ENCODE measurements around the gene MAGT1.
"Not testable (repeated sequence)": the region's sequence is repeated elsewhere in the genome, so short reads cannot be mapped to it uniquely, and the experiment has no call there.

The MAGT1 gene

DNA sequence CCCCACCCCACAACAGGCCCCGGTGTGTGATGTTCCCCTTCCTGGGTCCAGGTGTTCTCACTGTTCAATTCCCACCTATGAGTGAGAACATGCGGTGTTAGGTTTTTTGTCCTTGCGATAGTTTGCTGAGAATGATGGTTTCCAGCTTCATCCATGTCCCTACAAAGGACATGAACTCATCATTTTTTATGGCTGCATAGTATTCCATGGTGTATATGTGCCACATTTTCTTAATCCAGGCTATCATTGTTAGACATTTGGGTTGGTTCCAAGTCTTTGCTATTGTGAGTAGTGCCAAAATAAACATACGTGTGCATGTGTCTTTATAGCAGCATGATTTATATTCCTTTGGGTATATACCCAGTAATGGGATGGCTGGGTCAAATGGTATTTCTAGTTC, 13.8 kb downstream of the MAGT1 start:
- H3K36me3 ChIP-seq (ENCODE audit: control insufficient read depth in 2 of 2, insufficient read depth in 1 of 2, low read length in 2 of 2); H3K4me1 ChIP-seq (ENCODE audit: control insufficient read depth, insufficient read depth, low read length); H3K4me3 ChIP-seq (ENCODE audit: low read depth, low read length); H3K9me3 ChIP-seq (ENCODE audit: control insufficient read depth, insufficient read depth, low read depth, low read length); CTCF ChIA-PET; POLR2A ChIA-PET; H3K27ac ChIP-seq (ENCODE audit: extremely low read depth, low read depth, low read length): not testable (repeated sequence)
- TF ChIP-seq ZNF146 (tag by site-specific recombination; IDR thresholded peaks at IDR 0.05), result peak; percentile 97
- TF ChIP-seq, protein P1, sequence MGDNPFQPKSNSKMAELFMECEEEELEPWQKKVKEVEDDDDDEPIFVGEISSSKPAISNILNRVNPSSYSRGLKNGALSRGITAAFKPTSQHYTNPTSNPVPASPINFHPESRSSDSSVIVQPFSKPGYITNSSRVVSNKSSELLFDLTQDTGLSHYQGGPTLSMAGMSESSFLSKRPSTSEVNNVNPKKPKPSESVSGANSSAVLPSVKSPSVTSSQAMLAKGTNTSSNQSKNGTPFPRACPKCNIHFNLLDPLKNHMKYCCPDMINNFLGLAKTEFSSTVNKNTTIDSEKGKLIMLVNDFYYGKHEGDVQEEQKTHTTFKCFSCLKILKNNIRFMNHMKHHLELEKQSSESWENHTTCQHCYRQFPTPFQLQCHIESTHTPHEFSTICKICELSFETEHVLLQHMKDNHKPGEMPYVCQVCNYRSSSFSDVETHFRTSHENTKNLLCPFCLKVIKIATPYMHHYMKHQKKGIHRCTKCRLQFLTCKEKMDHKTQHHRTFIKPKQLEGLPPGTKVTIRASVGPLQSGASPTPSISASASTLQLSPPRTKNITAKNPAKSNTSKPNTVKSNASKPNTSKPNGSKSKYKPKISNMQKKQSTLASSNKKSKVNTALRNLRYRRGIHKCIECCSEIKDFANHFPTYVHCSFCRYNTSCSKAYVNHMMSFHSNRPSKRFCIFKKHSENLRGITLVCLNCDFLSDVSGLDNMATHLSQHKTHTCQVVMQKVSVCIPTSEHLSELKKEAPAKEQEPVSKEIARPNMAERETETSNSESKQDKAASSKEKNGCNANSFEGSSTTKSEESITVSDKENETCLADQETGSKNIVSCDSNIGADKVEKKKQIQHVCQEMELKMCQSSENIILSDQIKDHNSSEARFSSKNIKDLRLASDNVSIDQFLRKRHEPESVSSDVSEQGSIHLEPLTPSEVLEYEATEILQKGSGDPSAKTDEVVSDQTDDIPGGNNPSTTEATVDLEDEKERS (tag by site-specific recombination; IDR thresholded peaks at IDR 0.05), result 0 out of 2 replicates have a peak, but pooled peaks have one; percentile 42
- TF ChIP-seq, protein P2, sequence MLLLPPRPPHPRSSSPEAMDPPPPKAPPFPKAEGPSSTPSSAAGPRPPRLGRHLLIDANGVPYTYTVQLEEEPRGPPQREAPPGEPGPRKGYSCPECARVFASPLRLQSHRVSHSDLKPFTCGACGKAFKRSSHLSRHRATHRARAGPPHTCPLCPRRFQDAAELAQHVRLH (tag by site-specific recombination; IDR thresholded peaks at IDR 0.05), result 0 out of 2 replicates have a peak, but pooled peaks have one; percentile 62

DNA sequence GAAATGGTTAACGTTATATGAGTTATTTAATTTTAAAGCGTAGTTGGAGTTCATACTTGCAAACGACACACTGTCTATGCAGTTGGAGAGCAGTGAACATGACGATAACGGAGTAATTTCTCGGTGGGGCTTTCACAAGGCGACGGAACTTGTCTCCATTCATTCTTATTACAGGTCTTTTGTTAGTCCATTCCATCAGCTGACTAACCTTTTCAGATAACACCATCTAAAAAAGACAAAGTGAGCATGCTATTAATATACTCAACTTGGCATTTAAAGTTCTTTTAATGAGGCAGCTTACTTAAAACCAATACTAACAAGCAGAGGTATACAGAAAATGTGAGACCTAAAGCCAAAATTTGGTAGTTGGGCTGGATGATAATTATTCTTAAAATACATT, 19.9 kb downstream of the MAGT1 start:
- Histone ChIP-seq H3K36me3 (ENCODE audit: control insufficient read depth in 2 of 2, insufficient read depth in 1 of 2, low read length in 2 of 2) (peaks cover 29 to 40% of the 10 kb centered on the region in 2 experiments), H3K4me1 (ENCODE audit: control insufficient read depth, insufficient read depth, low read length) (no peaks in the 10 kb centered on the region), H3K27ac (ENCODE audit: extremely low read depth, low read depth, low read length) (no peak overlapping the region), H3K4me3 (ENCODE audit: low read depth, low read length) (no peak overlapping the region), H3K9me3 (ENCODE audit: control insufficient read depth, insufficient read depth, low read depth, low read length) (no peaks in the 10 kb centered on the region)
- ChIA-PET POLR2A (no interaction called here), CTCF (no interaction called here)
- TF ChIP-seq, protein P3, sequence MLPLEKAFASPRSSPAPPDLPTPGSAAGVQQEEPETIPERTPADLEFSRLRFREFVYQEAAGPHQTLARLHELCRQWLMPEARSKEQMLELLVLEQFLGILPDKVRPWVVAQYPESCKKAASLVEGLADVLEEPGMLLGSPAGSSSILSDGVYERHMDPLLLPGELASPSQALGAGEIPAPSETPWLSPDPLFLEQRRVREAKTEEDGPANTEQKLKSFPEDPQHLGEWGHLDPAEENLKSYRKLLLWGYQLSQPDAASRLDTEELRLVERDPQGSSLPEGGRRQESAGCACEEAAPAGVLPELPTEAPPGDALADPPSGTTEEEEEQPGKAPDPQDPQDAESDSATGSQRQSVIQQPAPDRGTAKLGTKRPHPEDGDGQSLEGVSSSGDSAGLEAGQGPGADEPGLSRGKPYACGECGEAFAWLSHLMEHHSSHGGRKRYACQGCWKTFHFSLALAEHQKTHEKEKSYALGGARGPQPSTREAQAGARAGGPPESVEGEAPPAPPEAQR (tag by site-specific recombination; IDR thresholded peaks at IDR 0.05), result no peak
- TF ChIP-seq, protein P4, sequence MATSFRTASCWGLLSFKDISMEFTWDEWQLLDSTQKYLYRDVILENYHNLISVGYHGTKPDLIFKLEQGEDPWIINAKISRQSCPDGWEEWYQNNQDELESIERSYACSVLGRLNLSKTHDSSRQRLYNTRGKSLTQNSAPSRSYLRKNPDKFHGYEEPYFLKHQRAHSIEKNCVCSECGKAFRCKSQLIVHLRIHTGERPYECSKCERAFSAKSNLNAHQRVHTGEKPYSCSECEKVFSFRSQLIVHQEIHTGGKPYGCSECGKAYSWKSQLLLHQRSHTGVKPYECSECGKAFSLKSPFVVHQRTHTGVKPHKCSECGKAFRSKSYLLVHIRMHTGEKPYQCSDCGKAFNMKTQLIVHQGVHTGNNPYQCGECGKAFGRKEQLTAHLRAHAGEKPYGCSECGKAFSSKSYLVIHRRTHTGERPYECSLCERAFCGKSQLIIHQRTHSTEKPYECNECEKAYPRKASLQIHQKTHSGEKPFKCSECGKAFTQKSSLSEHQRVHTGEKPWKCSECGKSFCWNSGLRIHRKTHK (tag by site-specific recombination; IDR thresholded peaks at IDR 0.05), result no peak
- TF ChIP-seq ZNF843 (tag by site-specific recombination; IDR thresholded peaks at IDR 0.05), result no peak
- TF ChIP-seq ZNF335 (tag by site-specific recombination; conservative IDR thresholded peaks at IDR 0.05), result no peak
- no peak for TF ChIP-seq ZNF610 (tag by site-specific recombination; IDR thresholded peaks at IDR 0.05; ENCODE audit: borderline replicate concordance)
- TF ChIP-seq GLIS1 (tag by site-specific recombination; IDR thresholded peaks at IDR 0.05), result no peak
- TF ChIP-seq GFI1B (tag by site-specific recombination; IDR thresholded peaks at IDR 0.05), result no peak
- TF ChIP-seq, protein P5, sequence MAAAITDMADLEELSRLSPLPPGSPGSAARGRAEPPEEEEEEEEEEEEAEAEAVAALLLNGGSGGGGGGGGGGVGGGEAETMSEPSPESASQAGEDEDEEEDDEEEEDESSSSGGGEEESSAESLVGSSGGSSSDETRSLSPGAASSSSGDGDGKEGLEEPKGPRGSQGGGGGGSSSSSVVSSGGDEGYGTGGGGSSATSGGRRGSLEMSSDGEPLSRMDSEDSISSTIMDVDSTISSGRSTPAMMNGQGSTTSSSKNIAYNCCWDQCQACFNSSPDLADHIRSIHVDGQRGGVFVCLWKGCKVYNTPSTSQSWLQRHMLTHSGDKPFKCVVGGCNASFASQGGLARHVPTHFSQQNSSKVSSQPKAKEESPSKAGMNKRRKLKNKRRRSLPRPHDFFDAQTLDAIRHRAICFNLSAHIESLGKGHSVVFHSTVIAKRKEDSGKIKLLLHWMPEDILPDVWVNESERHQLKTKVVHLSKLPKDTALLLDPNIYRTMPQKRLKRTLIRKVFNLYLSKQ (tag by site-specific recombination; IDR thresholded peaks at IDR 0.05; ENCODE audit: borderline replicate concordance), result no peak
- no peak for TF ChIP-seq ZNF311 (tag by site-specific recombination; IDR thresholded peaks at IDR 0.05; ENCODE audit: borderline replicate concordance)
- TF ChIP-seq, protein P6, sequence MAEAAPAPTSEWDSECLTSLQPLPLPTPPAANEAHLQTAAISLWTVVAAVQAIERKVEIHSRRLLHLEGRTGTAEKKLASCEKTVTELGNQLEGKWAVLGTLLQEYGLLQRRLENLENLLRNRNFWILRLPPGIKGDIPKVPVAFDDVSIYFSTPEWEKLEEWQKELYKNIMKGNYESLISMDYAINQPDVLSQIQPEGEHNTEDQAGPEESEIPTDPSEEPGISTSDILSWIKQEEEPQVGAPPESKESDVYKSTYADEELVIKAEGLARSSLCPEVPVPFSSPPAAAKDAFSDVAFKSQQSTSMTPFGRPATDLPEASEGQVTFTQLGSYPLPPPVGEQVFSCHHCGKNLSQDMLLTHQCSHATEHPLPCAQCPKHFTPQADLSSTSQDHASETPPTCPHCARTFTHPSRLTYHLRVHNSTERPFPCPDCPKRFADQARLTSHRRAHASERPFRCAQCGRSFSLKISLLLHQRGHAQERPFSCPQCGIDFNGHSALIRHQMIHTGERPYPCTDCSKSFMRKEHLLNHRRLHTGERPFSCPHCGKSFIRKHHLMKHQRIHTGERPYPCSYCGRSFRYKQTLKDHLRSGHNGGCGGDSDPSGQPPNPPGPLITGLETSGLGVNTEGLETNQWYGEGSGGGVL (tag by site-specific recombination; IDR thresholded peaks at IDR 0.05), result no peak
- TF ChIP-seq ZSCAN16 (tag by site-specific recombination; IDR thresholded peaks at IDR 0.05), result no peak
- no peak for TF ChIP-seq ZNF341 (tag by site-specific recombination; IDR thresholded peaks at IDR 0.05; ENCODE audit: low read depth)
- TF ChIP-seq ZNF248 (tag by site-specific recombination; IDR thresholded peaks at IDR 0.05), result no peak
- no peak for TF ChIP-seq ZSCAN30 (tag by site-specific recombination; IDR thresholded peaks at IDR 0.05)
- TF ChIP-seq, protein P7, sequence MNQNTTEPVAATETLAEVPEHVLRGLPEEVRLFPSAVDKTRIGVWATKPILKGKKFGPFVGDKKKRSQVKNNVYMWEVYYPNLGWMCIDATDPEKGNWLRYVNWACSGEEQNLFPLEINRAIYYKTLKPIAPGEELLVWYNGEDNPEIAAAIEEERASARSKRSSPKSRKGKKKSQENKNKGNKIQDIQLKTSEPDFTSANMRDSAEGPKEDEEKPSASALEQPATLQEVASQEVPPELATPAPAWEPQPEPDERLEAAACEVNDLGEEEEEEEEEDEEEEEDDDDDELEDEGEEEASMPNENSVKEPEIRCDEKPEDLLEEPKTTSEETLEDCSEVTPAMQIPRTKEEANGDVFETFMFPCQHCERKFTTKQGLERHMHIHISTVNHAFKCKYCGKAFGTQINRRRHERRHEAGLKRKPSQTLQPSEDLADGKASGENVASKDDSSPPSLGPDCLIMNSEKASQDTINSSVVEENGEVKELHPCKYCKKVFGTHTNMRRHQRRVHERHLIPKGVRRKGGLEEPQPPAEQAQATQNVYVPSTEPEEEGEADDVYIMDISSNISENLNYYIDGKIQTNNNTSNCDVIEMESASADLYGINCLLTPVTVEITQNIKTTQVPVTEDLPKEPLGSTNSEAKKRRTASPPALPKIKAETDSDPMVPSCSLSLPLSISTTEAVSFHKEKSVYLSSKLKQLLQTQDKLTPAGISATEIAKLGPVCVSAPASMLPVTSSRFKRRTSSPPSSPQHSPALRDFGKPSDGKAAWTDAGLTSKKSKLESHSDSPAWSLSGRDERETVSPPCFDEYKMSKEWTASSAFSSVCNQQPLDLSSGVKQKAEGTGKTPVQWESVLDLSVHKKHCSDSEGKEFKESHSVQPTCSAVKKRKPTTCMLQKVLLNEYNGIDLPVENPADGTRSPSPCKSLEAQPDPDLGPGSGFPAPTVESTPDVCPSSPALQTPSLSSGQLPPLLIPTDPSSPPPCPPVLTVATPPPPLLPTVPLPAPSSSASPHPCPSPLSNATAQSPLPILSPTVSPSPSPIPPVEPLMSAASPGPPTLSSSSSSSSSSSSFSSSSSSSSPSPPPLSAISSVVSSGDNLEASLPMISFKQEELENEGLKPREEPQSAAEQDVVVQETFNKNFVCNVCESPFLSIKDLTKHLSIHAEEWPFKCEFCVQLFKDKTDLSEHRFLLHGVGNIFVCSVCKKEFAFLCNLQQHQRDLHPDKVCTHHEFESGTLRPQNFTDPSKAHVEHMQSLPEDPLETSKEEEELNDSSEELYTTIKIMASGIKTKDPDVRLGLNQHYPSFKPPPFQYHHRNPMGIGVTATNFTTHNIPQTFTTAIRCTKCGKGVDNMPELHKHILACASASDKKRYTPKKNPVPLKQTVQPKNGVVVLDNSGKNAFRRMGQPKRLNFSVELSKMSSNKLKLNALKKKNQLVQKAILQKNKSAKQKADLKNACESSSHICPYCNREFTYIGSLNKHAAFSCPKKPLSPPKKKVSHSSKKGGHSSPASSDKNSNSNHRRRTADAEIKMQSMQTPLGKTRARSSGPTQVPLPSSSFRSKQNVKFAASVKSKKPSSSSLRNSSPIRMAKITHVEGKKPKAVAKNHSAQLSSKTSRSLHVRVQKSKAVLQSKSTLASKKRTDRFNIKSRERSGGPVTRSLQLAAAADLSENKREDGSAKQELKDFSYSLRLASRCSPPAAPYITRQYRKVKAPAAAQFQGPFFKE (tag by site-specific recombination; IDR thresholded peaks at IDR 0.05; ENCODE audit: borderline replicate concordance), result no peak
